ENCODE results near the gene NEK2. TPM values are rescaled to one million over a fixed set of nuclear protein-coding genes. Genes with fewer than 3 reads are reported as not detected.

Gene NEK2
- total RNA-seq, 2 donors from 2014 or later = 42.3 to 101 TPM

DNA sequence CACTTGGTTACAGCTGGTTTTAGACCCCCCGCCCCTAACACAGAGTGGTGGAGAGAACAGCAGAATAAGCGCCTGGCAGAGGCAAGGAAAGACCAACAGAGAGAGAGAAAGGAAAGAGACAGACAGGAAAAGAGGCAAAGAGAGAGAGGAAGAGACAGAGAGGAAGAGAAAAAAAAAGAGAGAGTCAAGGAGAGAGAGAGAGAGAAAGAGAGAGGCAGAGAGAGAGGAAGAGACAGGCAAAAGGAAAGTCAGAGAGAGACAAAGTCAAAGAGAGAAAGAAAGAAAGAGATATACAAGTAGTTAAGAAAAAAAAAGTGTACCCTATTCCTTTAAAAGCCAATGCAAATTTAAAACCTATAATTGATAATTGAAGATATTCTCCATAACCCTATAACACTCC lies 13.0 kb upstream of the NEK2 start:
- Histone ChIP-seq H3K36me3 (ENCODE audit: control insufficient read depth, insufficient read depth, low read length) (no peaks in the 10 kb centered on the region), H3K27ac (ENCODE audit: low read depth, low read length) (no peak overlapping the region), H3K27me3 (ENCODE audit: control insufficient read depth, insufficient read depth, low read length, poor library complexity, severe bottlenecking) (no peaks in the 10 kb centered on the region), H3K4me3 (ENCODE audit: low read length) (no peak overlapping the region), H3K9ac (ENCODE audit: extremely low read depth, low read length, poor library complexity, severe bottlenecking) (no peak overlapping the region), H3K4me1 (ENCODE audit: control insufficient read depth, insufficient read depth, low read length) (no peaks in the 10 kb centered on the region), H3K9me3 (ENCODE audit: control insufficient read depth, low read length) (peaks cover 8% of the 10 kb centered on the region)
- Mint-ChIP-seq H3K9me3 (peaks cover 5% of the 10 kb centered on the region), H3K27me3 (ENCODE audit: insufficient read depth) (peaks cover 35% of the 10 kb centered on the region), H3K4me3 (no peak overlapping the region), H3K27ac (no peak overlapping the region), H3K4me1 (peaks cover 9% of the 10 kb centered on the region), H3K36me3 (ENCODE audit: low read depth) (no peaks in the 10 kb centered on the region)
- DNase-seq = no peak
- WGBS, 2 experiments (ENCODE audit: insufficient coverage in 1 of 2, insufficient read length in 1 of 2) = 95 to 100% methylated on average over 1 to 2 of the region's 2 CpGs
- TF ChIP-seq, protein P1, sequence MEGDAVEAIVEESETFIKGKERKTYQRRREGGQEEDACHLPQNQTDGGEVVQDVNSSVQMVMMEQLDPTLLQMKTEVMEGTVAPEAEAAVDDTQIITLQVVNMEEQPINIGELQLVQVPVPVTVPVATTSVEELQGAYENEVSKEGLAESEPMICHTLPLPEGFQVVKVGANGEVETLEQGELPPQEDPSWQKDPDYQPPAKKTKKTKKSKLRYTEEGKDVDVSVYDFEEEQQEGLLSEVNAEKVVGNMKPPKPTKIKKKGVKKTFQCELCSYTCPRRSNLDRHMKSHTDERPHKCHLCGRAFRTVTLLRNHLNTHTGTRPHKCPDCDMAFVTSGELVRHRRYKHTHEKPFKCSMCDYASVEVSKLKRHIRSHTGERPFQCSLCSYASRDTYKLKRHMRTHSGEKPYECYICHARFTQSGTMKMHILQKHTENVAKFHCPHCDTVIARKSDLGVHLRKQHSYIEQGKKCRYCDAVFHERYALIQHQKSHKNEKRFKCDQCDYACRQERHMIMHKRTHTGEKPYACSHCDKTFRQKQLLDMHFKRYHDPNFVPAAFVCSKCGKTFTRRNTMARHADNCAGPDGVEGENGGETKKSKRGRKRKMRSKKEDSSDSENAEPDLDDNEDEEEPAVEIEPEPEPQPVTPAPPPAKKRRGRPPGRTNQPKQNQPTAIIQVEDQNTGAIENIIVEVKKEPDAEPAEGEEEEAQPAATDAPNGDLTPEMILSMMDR (conservative IDR thresholded peaks at IDR 0.05) = no peak

DNA sequence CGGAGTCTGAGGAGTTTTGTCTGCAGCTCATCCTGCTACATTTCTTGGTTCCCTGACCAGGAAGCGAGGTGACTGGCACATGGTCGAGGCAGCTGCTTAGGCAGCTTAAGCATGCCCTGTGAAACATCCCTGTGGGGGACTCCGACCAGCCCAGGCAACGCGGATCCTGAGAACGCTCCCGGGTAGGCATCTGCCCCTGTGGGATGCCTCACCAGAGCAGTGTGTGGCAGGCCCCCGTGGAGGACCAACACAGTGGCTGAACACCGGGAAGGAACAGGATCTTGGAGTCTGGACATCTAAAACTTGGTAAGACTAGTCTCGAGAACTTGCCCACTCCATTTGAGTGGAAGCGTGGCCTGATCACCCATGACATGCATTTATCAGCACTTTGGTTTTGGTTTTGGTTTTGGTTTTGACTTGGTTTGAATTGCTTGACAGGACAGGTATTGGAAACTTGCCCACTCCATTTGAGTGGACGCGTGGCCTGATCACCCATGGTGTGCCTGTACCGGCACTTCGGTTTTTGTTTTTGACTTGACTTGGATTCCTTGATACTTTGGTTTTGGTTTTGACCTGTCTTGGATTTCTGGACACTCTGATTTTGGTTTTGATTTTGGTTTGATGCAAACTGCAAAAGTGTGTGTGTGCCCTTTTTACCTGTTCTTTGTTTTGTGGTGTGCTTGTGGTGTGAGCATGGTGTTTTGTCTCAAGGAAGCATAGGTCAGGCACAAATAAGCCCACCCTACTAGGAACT lies 12.2 kb upstream of the NEK2 start:
- 93 to 94% methylated on average over 13 to 16 of the region's 16 CpGs for WGBS, 2 experiments (ENCODE audit: insufficient coverage in 1 of 2, insufficient read length in 1 of 2)
- Histone ChIP-seq H3K36me3 (ENCODE audit: control insufficient read depth, insufficient read depth, low read length) (no peaks in the 10 kb centered on the region), H3K27me3 (ENCODE audit: control insufficient read depth, insufficient read depth, low read length, poor library complexity, severe bottlenecking) (no peaks in the 10 kb centered on the region), H3K9me3 (ENCODE audit: control insufficient read depth, low read length) (peaks cover under 1% of the 10 kb centered on the region), H3K9ac (ENCODE audit: extremely low read depth, low read length, poor library complexity, severe bottlenecking) (no peak overlapping the region), H3K4me3 (ENCODE audit: low read length) (no peak overlapping the region), H3K4me1 (ENCODE audit: control insufficient read depth, insufficient read depth, low read length) (no peaks in the 10 kb centered on the region), H3K27ac (ENCODE audit: low read depth, low read length) (no peak overlapping the region)
- Mint-ChIP-seq H3K4me3 (no peak overlapping the region), H3K9me3 (peaks cover 2% of the 10 kb centered on the region), H3K36me3 (ENCODE audit: low read depth) (no peaks in the 10 kb centered on the region), H3K27me3 (ENCODE audit: insufficient read depth) (peaks cover 31% of the 10 kb centered on the region), H3K4me1 (peaks cover 9% of the 10 kb centered on the region), H3K27ac (no peak overlapping the region)
- TF ChIP-seq, protein P1 (conservative IDR thresholded peaks at IDR 0.05) = no peak
- DNase-seq = no peak

DNA sequence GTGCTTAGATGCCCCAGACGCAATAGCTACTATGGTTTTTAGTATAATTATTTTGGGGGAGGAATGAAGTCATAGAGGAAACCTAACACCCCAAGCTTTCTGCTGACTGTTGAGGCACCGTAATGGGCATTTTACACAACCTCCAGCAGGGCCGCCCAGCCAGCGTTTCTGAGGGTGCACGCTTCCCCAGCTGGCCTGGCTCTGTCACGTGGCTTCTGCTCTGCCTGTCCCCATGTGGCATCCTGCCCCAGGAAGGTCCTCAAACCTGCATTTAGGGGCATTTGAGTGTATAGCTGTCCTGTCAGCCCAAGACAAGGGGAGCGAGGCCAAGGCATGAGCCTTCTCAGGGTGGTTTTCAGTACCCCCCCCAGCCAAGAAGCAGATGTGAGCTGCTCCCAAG lies 10.4 kb upstream of the NEK2 start:
- Histone ChIP-seq H3K4me3 (ENCODE audit: low read length) (no peak overlapping the region), H3K4me1 (ENCODE audit: control insufficient read depth, insufficient read depth, low read length) (no peaks in the 10 kb centered on the region), H3K36me3 (ENCODE audit: control insufficient read depth, insufficient read depth, low read length) (no peaks in the 10 kb centered on the region), H3K27ac (ENCODE audit: low read depth, low read length) (no peak overlapping the region), H3K9me3 (ENCODE audit: control insufficient read depth, low read length) (no peaks in the 10 kb centered on the region), H3K27me3 (ENCODE audit: control insufficient read depth, insufficient read depth, low read length, poor library complexity, severe bottlenecking) (no peaks in the 10 kb centered on the region), H3K9ac (ENCODE audit: extremely low read depth, low read length, poor library complexity, severe bottlenecking) (no peak overlapping the region)
- Mint-ChIP-seq H3K27me3 (ENCODE audit: insufficient read depth) (peaks cover 24% of the 10 kb centered on the region), H3K9me3 (peaks cover 2% of the 10 kb centered on the region), H3K4me3 (no peak overlapping the region), H3K27ac (no peak overlapping the region), H3K4me1 (peaks cover 7% of the 10 kb centered on the region), H3K36me3 (ENCODE audit: low read depth) (no peaks in the 10 kb centered on the region)
- TF ChIP-seq, protein P1 (conservative IDR thresholded peaks at IDR 0.05) = no peak
- WGBS, 2 experiments (ENCODE audit: insufficient coverage in 1 of 2, insufficient read length in 1 of 2) = 85 to 91% methylated on average over 4 to 7 of the region's 7 CpGs
- DNase-seq = no peak
